IPS-18c (cell line): ENCODE data around the gene IL36B.
"Not testable (repeated sequence)": the region's sequence is repeated elsewhere in the genome, so short reads cannot be mapped to it uniquely, and the experiment has no call there.

Experiments used
- H3K4me3 ChIP-seq: 2 replicates; pipeline ENCODE4 v1.7.0; 2013; ENCODE audit warnings: low read depth, mild to moderate bottlenecking, low read length, moderate library complexity; ENCODE audit not compliant: insufficient read depth
- H3K9me3 ChIP-seq: one replicate; pipeline ENCODE4 v1.6.1; 2013; ENCODE audit warnings: mild to moderate bottlenecking, low read length, moderate library complexity; ENCODE audit not compliant: control insufficient read depth, insufficient read depth

The IL36B gene

DNA sequence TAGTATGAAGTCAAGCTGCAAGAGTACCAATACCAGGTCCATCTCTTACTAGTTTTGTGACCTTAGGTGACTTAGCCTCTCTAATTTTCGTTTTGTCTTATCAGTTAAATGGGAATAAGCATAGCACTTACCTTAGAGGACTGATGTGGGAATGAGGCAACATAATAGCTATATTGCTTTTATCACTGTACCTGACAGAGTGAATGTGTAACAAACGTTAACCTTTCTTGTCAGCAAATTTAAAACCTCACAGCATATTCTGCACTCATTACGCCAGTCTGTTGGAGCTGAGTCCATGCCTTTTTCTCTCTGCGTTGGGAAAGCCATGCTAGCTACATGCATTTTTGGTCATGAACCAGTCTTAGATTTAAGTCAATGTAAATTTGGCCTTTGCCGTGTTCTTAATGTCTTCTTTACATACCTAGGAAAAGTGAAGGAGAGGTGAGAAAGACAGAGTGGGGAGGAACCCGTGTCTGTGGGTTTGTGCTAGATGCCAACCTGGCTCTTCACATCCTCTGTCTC, at the start of gene IL36B:
Gene IL36B (minus strand): TSS at position 472 of the 522 bp plus-strand sequence.
- Histone ChIP-seq H3K4me3 (no peak within 1 kb of the TSS), H3K9me3 (peaks cover 8% of the 10 kb centered on the region)

DNA sequence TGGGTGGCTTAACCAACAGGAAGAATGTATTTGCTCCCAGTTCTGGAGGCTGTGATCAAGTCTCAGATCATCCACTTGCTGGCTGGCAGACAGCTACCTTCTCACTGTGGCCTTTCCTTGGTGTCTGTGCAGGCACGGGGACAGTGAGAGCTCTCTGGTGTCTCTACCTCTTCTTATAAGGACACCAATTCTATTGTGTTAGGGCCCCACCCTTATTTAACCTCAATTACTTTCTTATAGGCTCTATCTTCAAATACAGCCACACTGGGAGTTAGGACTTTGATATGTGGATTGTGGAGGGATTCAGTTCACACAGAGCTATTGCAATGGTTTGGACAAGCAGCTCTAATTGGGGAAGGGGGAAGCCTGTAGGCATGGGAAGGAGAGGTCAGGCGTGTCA, 49.5 kb upstream of the IL36B start:
- no peak overlapping the region for H3K4me3 ChIP-seq
- no peaks in the 10 kb centered on the region for H3K9me3 ChIP-seq

DNA sequence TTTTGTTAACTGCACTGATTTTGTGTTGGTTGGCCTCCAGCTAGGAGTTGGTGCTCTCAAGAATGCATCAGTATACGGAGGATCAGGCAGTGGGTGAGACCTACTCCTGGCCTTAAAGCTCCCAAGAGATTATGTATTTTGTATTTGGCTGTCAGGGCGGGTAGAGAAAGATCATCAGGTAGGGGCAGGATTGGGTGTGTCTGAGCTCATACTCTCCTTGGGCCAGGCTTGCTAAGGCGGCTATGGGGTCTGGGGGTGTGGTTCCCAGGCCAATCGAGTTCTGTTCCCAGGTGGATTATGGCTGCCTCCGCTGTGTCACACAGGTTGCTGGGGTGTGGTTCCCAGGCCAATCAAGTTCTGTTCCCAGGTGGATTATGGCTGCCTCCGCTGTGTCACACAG, 45.9 kb upstream of the IL36B start:
- H3K4me3 ChIP-seq = no peak overlapping the region
- no peaks in the 10 kb centered on the region for H3K9me3 ChIP-seq

DNA sequence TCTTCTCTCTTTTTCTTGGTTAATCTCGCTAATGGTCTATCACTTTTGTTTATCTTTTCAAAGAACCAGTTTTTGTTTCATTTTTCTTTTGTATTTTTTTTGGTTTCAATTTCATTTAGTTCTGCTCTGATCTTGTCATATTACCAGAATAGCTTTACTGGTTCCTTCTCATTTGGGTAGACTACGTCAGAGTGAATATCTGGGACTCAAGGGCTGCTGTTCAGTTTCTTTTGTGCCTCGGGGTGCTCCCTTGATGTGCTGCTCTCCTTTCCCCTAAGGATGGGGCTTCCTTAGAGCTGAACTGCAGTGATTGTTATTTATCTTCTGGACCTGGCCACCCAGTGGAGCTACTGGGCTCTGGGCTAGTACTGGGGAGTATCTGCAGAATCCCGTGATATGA, 45.4 kb upstream of the IL36B start:
- no peaks in the 10 kb centered on the region for H3K9me3 ChIP-seq
- no peak overlapping the region for H3K4me3 ChIP-seq

DNA sequence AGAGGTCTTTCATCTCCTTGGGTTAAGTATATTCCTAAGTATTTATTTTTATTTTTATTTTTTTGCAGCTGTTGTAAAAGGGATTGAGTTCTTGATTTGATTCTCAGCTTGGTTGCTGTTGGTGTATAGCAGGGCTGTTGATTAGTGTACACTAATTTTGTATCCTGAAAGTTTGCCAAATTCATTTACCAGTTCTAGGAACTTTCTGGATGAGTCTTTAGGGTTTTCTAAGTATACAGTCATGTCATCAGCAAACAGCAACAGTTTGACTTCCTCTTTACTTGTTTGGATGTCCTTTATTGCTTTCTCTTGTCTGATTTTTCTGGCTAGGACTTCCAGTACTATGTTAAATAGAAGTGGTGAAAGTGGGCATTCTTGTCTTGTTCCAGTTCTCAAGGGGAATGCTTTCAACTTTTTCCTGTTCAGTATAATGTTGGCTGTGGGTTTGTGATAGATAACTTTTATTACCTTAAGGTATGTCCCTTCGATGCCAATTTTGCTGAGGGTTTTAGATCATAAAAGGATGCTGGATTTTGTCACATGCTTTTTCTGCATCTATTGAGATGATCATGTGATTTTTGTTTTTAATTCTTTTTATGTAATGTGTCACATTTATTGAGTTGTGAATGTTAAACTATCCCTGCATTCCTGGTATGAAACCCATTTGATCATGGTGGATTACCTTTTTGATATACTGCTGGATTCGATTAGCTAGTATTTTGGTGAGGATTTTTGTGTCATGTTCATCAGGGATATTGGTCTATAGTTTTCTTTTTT, 44.4 kb upstream of the IL36B start:
- not testable (repeated sequence) for H3K4me3 ChIP-seq, H3K9me3 ChIP-seq

DNA sequence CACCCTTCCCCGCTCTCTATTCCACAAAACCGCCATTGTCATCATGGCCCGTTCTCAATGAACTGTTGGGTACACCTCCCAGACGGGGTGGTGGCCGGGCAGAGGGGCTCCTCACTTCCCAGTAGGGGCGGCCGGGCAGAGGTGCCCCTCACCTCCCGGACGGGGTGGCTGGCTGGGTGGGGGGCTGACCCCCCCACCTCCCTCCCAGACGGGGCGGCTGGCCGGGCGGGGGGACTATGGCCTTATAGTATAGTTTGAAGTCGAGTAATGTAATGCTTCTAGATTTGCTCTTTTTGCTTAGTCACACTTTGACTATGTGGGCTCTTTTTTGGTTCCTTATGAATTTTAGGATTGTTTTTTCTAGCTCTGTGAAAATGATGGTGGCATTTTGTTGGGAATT, 43.6 kb upstream of the IL36B start:
- not testable (repeated sequence) for H3K4me3 ChIP-seq, H3K9me3 ChIP-seq

DNA sequence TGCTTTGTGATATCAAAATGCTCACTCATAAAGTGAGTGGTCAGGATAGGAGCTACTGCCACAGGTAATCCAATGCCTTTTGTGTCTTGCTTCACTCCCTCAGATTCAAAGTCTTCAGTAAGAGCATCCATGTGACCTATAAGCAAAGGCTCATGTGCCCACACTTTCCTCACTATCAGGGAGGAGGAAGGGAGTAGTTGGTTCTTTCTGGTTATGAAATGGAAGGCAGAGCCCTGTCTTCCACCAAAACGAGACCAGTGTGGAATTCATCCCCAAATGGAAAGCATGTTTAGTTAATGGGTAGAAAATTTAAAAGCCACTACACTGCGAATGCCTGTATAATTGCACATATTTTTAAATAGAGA, 40.9 kb upstream of the IL36B start:
- Histone ChIP-seq H3K4me3 (no peak overlapping the region), H3K9me3 (no peaks in the 10 kb centered on the region)

DNA sequence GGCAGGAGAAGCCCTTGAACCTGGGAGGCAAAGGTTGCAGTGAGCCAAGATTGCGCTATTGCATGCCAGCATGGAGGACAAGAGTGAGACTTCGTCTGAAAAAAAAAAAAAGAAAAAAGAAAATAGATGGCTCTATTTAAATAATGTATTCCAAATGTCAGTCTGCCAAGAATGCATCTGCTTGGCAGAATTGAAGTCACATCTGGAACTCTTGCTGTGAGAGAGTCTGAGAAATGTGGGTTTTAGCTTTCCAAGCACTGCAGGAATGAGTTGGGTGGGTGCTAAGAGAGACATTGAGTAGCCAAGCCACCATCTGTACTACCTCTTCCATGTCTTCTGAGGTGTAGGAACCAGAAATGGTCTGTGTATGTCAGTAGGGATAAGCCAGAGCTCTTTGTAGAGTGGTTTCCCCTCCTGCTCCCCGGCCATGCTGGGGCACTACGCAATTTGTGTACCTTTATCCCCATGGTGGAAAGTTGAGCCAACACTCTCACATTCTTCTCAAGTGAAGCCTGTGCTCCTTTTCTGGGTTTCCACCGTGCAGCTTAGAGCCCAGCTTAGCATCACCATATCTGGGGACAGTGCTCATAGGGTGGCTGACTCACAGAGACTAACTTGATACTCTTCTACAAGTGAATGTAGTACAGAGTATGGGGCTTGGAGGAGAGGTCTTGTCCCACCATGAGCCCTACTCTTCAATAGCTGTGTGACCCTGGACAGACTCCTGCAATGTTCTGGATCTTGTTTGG, 40.4 kb upstream of the IL36B start:
- Histone ChIP-seq H3K9me3 (no peaks in the 10 kb centered on the region), H3K4me3 (no peak overlapping the region)

DNA sequence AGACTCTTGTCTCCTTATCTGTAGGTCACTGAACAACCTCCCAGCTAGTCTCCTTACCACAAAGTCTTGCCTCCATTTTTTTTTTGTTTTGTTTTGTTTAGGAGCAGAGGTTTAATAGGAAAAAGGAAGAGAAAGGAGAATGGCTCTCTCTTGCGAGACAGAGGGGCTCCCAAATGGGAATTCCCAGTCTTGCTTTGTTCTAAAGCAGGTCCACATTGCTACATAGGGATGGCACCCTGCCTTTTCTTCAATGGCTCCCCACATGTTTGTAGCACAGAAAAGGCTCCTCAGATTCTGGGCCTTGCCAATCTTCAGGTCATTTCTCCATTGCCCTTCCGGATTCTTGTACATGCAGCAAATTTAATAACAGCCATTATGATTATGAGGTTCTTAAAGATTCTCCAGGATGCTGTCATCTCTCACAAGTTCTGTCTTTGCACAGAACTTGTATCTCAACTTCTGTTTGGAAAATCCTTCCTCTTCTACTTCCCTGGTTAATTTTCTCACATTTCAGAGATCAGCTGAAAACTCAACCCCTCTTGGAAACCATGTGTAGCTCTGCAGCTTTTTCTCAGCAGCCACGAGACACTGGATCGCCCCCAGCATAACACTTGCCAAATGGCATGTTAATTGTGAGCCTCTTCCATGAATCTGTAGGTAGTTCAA, 38.7 kb upstream of the IL36B start:
- Histone ChIP-seq H3K9me3 (no peaks in the 10 kb centered on the region), H3K4me3 (no peak overlapping the region)

DNA sequence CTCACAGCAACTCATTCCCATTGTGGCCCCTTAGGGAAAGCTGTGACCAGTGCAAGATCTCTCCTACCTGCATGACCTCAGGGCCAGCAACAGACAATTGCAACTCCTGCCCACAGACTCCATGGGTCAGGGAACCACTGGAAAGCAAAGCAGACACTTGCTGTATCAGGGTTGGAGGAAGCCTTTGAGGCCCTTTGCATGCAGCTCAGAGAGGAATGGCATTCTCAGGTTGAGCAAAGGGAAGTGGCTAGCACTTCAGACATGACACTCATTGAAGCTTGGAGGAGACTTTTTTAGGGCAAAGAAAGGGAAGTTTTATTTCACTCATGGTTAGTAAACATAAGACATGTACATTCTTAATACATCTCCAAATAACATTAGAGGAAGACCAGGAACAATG, 37.2 kb upstream of the IL36B start:
- no peak overlapping the region for H3K4me3 ChIP-seq
- H3K9me3 ChIP-seq = no peaks in the 10 kb centered on the region

DNA sequence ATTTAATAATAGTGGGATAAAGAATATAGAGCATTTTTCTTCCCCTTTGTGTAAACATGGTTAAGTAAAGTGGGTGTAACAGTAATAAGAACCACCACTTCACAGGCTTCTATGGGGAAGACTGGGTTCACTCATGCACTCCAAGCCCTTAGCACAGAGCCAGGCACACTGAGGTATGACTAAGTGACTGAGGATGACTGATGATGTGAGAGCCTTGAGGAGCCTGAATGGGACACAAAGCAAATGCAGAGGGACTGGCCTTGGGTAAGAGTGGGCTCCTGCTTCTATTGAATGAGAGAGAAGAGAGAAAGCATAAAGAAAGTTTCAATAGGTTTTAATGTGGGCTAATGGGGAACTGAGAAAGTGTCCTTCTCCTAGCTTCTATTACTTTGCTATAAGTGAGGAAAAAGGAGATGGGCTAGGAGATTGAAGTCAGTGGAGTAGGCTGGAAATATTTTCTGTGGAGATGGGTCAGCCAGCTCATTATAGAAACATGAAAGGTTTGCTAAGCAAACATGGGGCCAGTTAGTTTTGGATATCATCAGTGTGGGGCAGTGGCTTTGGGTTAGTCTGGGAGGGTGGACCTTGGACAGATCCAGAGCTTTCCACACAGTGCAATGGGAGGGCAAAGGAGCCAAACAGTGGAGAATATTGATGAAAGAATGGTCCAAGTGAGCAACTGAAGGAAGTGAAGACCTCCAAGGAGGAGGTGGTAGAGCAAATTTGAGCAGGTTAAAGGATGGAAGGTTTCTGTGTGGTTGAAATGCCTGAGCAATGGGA, 35.7 kb upstream of the IL36B start:
- Histone ChIP-seq H3K9me3 (no peaks in the 10 kb centered on the region), H3K4me3 (no peak overlapping the region)

DNA sequence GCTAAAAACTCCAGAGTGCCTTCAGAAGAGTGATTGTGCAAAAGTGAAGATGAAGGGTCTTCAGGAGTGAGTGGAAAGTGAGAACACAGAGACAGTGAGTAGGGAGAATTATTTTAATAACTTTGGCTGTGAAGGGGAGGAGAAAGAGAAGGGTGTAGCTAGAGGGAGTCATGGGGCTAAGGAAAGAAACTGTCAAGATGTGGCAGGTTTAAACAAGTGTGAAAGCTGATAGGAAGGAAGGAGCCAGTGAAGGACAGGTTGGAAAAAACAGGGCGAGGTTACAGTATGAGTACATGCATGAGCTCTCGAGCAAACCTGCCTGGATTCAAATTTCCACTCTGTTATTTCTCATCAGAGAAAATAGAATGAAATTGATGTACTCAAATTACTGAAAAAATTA, 32.9 kb upstream of the IL36B start:
- Histone ChIP-seq H3K4me3 (no peak overlapping the region), H3K9me3 (no peaks in the 10 kb centered on the region)

DNA sequence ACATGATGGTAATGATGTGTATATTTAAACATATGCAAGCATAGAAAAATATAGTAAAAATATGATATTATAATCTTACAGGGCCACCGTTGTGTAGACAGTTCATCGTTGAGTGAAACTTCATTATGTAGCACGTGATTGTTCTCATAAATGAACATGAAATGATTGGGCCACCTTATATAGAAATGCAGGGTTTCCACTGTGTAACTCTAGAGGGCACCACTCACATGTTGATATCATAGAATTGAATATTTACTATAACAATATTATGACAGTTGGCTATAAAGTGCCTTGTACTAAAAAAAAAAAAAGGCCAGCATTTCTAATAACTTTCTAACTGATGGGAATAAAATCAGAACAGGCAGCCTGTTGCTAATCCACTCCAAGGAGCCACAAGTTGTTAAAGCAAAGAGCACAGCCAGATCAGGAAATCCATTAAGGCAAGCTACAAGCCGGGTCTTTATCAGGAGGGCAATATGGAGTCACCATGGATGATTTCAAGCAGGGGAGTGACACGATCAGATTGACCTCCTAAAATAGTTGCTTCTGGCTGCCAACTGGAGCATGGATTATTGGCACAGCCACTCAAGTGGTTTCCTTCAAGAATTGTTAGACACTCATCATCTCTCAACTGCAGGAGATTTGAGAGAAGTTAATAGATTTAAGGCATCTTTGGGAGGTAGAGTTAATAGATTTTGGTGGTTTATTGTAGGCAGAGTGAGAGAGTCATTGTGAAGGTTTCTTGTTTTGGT, 31.8 kb upstream of the IL36B start:
- Histone ChIP-seq H3K9me3 (no peaks in the 10 kb centered on the region), H3K4me3 (no peak overlapping the region)

DNA sequence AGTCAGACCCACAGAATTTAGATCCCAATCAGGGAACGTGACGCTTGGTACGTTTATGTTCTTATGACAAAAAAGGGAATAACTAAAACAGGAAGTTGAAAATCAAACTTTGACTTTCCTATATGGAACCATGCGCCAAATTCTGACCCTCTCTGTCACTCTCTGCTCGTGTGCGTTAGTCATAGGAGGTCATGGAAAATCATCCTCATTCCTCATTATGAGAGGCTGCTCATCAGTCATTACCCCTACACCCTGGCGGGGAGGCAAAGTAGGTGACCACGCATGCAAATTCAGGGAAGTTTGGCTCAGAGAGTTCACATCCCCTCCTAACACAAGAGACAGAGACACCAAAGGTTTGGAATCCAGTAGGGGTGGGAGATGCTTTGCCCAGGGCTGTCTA, 30.6 kb upstream of the IL36B start:
- H3K4me3 ChIP-seq = no peak overlapping the region
- no peaks in the 10 kb centered on the region for H3K9me3 ChIP-seq

DNA sequence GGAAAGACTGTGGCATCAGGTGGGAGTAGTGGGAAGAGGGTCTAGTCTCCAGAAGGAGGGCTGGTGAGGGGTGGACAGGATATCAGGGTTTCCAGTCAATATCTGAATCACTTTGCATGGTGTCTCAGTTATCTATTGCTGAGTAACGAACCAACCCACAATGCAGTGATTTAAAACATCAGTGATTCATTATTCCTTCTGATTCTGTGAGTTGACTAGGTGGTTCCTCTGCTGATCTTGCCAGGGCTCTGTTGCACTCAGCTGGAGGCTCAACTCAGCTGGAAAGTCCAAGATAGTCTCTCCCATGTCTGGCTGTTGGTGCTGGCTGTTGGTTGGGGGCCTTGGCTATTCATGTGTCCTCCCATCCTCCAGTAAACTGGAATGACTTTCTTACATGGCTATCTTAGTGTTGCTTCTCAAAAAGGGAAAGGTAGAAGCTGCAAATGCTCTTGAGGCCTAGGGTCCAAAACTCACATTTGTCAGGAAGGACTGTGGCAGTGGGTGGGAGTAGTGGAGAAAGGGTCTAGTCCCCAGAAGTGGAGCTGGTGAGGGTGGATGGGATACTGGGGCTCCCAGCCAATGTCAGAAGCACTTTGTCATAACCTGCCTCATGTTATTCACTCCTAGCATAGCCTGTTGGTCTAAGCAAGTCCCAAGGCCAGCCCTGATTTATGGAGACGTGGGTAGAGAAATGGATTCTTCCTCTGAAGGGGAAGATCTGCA, 29.0 kb upstream of the IL36B start:
- Histone ChIP-seq H3K4me3 (no peak overlapping the region), H3K9me3 (no peaks in the 10 kb centered on the region)

DNA sequence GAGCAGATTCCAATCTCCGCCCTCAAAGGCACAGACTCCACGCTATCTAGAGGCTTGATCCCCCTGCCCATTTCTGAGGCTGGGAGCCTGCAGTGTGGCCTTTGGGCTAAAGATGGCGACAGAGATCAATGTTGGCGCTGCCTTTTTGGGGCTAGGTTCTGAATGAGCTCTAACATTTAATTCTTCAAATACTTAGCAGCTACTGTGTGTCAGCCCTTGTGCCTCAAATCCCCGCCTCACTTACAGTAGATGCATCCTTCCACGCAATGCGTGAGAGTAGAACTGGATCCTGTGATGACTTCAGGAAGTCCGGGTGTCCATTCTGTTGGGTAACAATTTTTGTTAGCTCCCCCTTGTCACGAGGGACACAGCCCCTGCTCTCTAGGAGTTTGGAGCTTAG, 27.5 kb upstream of the IL36B start:
- Histone ChIP-seq H3K9me3 (no peaks in the 10 kb centered on the region), H3K4me3 (no peak overlapping the region)
